Fibroblast of the conjunctiva (primary cell): Measurements from ENCODE around the gene C5orf63.
"Not testable (repeated sequence)": the region's sequence is repeated elsewhere in the genome, so short reads cannot be mapped to it uniquely, and the experiment has no call there.

Experiments
- DNase-seq: peaks from one replicate; pipeline ENCODE4 v3.0.0-alpha.2; 2010; ENCODE audit warnings: low read depth

C5orf63 gene

DNA sequence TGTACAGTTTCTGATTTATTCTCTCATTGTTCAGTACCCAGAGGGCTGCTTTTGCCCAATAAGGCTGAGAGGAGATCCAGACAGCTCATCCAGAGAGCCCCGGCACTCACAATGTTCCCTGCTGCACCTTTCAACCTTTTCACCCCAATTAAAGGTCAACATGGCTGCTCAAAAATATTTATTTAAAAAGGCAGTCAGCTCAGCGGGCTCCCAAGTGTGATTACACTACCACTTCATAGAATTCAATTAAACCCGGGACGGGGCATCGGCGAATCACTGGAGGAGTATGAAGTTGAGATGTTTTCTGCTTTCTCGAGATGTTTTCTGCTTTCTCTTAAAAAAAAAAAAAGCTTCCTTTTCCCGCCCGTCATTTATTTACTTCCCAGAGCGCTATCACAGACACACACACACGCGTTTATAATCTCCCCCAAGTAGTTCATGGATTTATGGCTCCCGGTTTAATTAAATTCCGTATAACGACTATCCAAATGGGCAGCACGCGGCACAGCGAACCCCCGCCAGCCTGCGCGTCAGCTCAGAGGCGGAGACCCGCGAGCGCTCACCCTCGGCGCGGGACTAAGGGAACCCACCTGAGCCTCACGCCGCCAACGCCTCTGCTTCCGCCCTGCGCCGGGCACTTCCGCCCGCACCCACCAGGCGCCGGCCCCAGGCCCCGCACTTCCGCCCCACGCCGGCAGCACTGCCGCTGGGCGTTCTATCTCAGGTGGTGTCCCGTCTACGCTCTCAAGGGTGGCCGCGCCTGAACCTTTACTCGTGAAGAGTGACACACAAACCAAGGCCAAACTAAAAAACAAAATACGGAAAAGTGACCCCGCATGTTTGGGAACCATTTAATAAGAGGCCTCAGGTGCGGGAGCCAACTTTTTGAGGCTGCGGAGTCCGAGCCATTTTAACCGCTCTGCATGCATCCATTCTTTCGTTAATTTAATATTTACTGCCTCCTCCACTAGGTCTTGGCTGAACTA is at the start of gene C5orf63:
TSS of gene C5orf63 (minus strand) at position 642 of the 986 bp plus-strand sequence. CDS start 14,507 bp downstream, outside the sequence.
- no peak for DNase-seq

DNA sequence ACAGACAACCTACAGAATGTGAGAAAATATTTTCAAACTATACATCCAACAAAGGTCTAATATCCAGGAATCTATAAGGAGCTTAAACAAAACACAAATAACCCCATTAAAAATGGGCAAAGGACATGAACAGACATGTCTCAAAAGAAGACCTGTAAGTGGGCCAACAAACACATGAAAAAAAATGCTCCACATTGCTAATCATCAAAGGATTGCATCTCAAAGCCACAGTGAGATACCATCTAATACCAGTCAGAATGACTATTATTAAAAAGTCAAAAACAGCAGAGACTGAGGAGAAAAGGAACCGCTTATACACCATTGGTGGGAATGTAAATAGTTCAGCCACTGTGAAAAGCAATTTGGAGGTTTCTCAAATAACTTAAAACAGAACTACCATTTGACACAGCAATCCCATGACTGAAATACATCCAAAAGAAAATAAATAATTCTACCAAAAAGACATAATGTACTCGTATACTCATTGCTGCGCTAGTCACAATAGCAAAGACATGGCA is 39.1 kb upstream of the C5orf63 start:
- DNase-seq, result no peak

DNA sequence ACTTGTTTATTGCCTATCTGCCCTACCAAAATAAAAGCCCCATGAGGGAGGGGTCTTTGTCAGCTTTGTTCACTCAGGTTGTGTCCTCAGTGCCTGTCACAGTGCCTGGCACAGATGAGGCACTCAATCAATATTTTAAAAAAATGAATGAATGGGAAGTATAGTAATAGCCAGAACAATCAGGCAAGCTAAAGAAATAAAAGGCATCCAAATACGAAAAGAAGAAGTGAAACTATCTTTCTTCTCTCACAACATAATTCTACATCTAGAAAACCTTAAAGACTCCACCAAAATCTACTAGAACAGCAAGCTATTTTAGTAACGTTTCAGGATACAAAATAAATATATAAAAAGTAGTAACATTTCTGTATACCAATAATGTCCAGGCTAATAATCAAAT is 37.8 kb upstream of the C5orf63 start:
- DNase-seq, result no peak

DNA sequence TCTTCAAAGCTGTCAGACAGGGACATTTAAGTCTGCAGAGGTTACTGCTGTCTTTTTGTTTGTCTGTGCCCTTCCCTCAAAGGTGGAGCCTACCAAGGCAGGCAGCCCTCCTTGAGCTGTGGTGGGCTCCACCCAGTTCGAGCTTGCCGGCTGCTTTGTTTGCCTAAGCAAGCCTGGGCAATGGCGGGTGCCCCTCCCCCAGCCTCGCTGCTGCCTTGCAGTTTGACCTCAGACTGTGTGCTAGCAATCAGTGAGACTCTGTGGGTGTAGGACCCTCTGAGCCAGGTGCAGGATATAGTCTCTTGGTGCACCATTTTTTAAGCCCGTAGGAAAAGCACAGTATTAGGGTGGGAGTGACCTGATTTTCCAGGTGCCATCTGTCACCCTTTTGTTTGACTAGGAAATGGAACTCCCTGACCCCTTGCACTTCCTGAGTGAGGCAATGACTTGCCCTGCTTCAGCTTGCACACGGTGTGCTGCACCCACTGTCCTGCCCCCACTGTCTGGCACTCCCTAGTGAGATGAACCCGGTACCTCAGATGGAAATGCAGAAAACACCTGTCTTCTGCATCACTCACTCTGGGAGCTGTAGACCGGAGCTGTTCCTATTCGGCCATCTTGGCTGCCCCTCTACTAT is 35.4 kb upstream of the C5orf63 start:
- DNase-seq, result not testable (repeated sequence)

DNA sequence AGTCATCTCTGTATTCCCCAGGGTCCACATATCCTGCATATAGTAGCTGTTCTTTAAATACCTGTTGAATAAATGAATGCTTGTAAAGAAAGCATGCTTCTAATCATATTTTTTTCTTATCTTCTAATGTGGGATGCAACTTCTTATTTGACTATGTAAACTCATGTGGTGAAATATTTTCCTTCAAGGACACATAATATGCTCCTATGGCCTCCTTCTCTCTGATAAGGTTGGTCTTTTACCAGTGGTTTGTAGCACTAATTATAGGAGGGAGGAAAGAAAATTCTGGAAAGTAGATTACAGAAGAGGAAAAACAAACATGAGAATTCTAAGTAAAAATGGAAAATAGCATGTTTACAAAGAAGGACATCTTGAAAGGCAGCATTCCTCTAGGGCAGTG is 28.6 kb upstream of the C5orf63 start:
- DNase-seq, result no peak

DNA sequence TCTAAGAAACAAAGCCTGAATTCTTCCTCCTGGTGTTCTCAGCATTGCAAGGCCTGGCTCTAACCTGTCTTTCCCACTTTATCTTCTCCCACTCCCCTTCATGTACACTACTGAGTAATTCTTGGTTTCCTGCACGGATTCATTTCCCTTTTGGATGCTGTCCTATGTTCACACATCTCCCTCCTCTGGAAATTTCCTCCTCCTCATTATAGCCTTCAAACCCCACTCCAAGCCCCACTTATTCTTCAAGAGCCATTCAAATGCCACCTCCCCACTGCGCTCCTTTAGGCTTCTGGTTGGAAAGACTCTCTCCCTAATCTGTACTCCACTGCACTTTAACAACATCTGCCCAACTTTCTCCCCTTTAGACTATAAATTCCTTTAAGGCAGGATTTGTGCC is 28.2 kb upstream of the C5orf63 start:
- no peak for DNase-seq

DNA sequence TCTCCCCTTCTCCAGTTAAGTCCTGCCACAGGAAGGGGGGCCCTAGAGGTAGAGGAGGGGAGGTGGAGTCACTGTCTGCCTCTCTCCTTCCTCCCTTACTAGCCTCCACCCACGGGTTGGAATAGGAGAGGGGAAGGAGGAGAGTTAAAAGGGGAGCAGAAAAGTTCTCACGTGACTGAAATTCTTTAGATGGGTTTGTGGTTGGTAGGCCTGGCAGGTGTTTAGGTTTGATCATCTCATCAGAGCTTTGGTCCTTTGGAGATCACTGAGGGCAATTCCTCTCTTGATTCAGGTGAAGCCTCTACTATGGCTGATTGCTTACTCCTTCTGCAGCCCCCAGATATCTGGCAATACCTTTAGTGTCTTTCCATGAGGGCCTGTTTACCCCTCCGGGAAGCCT is 24.9 kb upstream of the C5orf63 start:
- DNase-seq, result no peak

DNA sequence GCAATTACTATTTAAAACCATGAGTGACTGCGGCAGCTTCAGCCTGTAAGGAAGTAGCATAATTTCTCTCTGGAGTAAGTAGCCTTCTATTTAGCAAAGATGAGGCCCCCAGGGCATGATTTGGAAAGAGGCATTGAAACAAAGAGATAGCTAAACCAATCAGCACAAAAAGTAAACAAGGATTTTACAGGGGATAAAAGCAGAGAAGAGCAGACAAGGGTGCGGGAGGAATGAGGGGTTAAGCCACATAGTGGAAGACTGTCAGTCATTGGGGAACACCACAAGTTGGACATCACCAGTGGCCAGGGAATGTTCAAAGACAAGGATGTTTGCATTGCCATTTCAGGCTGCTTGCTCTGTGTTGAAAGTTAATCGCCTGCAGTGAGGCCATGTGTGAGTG is 24.0 kb upstream of the C5orf63 start:
- DNase-seq, result no peak

DNA sequence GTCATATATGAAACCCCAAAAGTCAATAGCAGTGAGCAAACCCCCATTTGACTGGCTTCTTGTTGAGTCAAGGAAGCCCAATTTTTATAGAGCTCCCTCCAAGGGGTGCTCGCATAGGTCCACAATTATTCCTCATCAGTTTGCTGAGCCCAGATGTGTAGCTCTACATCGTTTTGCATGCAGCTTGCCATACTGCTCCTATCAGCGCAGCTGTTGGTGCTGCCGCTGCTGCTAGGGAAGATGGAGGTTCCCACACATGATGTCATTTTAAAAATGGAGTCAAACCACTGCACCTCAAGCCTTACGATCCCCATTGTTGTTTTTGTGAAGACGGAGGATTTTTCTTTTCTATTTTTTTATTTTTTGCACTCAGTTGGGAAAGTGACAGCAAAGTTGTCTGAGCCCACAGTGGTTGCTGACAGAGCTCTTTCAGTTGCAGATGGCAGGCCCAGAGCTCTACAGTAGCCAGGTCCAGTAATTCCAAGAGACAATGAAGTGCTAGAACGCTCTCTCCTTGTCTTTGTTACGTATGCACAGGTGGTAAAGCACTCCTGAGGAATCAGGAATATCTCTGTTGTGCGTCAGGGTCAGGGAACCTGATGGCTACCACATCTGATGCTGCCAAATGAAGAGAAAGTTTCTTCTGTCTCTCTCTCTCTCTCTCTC is 23.2 kb upstream of the C5orf63 start:
- no peak for DNase-seq

DNA sequence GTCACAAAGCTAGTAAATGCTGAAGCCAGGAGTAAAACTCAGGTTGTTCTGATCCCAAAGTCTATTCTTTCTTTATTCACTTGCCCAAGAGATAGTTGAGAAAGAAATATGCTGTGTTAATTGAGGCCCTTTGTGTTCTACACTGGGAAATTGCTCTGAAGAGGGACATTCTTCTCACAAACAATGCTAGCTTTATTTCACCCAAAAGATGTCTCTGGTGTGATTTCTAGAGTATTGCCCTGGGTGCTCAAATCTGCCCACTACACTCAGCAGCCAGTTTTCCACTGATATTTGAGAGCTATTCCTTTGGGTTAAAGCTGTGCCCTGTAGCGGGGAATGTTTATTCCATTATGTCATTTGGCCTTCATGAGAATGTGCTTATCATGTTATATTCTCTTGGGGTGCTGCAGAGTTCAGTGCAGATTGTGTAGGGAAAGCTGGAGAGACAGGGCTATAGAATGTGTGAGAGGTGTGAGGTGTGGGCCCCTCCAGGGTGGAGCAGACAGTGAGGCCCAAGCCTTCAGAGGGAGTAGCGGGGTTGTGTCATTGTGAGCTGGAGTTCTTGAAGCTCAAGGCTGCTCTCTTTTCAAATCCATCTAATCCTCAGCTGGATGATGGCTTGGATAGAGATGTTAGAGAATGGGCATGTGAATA is 21.0 kb upstream of the C5orf63 start:
- no peak for DNase-seq

DNA sequence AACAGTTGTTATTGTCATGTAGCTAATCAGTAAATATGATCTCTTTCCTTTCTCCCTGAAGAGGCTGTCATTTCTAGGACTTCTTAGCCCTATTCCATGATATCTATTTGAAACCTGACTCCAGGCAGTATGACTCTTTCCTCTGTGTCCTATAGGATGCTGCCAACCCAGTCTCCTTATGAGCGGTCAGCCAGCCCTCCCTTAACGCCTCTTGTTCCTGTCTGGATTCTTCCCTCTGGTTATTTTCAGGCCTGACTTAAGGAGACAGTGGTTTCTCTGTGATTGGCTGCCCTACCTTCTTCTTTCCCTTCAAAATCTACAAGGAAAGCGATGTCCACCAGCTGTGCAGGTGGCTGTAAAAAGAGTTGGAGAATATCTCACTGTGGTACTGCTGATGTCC is 19.4 kb upstream of the C5orf63 start:
- peak; percentile 28 for DNase-seq

DNA sequence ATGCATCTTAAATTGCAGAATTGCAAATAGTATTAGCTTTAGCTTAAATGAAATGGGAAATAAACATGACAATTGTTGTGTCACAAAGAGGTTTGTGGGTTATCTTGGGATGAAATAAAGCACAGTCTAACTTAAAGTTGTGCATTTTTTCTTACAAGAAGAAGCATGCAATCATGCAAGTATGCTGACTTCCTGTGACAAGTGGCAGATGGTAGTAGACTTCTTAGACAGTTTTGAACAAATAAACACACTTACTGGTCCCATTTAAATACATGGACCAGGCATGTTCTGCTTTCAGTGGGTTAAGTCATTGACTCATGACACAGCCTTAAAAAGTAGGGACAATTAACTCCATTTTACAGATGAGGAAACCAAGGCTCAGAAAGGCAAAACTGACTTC is 15.9 kb upstream of the C5orf63 start:
- DNase-seq, result no peak

DNA sequence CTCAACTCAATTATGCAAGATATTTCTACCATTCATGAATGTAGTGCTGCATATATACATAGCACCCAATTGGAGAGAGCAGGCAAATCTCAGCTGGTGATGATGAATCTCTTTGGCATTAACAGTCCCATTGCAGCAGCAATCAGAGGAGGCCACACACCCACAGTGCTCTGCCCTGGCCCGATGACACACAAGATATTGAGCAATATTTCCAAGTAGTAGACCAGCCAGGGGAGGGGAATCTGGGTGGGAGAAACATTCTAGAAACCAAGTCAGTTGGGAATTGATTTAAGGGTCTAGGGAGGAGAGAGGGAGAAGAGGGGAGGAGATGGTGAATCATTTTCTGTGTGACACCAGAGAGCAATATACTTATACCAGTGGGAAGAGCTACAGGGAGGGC is 14.9 kb upstream of the C5orf63 start:
- peak; percentile 90 for DNase-seq

DNA sequence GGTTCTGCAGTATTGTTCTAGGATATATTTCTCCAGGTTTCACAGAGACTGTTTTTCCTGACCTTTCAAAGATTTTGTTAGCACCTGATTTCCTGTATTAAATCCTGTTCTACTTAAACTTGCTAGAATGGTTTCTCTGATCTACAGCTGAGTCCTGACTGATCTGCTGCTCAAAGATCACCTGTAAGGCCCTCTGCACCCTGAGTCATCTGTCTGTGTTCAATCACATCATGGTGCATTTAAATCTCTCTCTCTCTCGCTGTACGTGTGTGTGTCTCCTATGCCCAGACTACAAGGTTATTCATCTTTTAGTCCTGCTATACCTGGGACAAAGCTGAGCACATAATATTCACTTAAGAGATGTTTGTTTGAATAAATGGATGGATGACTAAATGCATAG is 13.3 kb upstream of the C5orf63 start:
- no peak for DNase-seq

DNA sequence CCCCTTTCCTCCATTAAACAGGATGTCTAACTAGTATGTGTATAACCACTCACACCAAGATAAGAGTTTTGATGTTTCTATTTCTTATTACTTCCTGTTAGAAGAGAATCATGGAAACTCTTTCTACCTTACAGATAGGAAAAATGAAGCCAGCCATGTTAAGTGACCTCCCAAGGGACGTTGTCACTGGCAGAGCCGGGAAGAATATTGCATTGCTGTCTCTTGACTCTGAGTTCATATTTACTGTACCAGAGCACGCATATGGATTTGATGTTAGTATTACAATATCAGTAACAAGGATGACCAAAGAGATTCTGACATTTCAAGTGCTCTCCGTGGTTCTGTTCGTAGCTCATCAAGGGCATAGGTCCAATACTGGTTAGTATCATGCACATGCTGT is 12.5 kb upstream of the C5orf63 start:
- DNase-seq, result no peak

DNA sequence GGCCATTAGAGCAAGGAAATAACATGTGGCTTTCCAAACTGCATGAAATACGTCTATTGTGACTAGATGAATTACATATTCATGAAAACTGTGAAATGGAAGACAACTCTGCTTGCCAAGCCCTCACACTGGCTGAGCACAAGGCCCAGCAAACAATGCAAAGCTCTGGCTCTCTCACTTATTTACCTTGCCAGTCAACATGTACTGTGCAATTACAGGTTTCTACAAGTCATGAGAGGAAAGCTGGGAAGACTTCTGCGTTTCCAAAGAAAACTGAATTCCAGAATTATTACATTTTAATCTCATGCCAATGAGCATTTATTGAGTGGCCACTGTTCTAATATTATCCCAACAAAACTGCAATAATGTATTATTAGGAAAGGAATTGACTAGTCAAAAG is 12.1 kb upstream of the C5orf63 start:
- no peak for DNase-seq

DNA sequence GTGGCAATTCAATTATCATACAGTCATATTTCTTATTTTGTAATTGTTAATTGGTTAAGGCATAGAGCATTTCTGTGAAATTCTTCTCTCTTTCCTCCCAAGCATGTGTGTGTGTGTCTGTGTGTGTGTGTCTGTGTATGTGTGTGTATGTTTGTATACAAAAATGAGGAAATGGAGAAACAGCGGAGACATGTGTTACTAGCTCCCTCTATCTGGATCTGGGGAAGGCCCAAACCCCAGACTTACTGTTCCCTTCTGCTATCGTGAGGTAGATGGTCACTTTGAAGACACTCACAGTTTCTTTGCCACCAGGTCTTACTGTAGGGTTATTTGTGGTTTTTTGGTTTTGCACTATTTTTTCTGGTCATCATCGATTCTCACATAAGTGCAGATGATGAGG is 11.4 kb upstream of the C5orf63 start:
- DNase-seq, result no peak

DNA sequence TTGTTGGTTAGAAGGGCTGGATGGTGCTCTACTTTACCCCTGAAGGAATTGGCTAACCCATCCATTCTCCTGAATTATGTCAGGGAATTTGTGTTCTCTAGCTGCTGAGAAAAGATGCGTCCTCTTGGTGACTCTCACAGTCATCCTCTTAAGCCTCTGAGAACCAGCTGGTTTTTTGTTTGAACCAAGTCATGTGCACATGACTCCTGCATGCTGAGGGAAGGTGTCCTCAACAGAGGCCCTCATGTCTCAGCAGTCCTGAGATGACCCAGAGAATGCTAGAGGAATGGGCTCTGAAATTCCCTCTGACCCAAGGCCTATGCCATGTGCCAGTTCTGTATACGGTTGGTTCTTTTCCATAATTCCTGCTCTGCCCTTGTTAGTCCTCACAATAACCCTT is 10.4 kb upstream of the C5orf63 start:
- no peak for DNase-seq

DNA sequence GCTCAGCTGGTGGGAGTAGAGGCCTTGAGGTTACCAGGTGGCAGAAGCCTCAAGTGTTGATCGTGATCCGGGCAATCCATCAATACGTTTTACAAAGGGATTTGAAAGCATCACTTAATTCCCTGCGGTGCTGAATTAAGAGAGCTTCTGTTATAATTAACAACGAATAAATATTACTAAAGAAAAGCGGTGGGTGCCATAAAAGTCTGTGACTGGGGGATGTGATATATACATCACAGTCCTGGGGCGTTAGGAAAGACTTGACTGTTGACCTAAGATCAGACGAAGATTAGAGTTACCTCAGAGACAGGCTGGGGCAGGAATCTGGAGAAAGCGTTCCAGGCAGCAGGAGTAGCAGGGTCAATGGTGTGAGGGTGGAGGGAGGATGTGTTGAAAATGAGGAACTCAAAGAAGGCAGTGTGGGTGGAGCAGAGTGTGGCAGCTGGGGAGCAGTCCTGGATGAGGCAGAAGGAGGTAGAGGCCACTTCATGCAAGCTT is 6.7 kb upstream of the C5orf63 start:
- no peak for DNase-seq

DNA sequence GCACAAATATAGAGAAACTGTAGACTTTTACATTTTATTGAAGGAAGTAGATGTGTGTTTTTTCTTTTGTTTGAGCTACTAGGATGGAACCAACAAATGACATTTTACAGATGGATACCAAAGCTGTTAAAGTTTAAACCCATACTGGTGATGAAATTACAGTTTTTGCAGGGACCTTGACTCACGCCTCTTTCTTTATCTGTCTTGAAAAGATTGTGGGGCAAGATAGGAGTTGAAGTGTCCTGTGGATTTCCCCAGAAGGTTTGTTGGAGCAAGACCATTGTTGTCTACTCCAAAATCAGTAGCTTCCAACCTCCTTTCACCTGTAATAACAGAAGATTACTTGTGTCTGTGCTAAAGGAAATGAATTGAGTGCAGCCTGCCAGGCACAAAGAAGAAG is 4.1 kb upstream of the C5orf63 start:
- no peak for DNase-seq

DNA sequence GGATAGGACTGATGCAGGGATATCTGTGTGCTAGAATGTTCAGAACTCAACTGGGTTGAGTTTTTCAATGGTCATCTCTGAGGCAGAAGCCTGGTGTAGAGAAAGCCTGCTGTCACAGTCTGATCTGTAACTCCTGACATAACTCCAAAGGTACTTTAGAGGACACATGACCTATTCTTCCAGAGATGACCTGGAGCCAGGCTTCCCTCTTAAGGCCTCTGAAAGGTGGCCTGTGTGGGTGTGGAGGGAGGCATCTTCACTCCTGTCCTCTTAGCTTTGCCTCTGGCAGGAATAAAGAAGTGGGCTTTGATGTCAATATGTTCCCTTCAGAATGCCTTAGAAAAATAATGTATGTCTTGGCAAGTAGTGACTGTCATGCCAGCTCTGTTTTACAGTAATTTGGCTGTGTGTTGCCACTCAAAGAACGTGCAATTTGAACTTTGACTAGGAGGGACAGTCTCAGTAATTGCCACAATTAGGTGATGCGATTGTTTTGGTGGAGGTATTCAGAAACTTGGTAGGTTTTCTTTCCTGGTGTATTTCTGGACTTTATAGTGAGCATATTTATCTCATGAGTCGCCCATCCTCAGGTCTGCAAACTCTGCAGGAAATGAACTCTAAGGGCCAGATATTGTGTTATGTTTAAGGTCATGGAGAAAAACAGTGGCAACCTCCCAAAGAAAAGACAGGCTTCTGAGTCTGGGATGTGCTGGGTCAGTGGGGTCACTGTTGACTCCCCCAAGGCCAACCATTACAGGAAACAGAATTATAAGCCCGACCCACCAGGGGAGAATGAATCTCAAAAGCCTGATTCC is 3.2 kb upstream of the C5orf63 start:
- DNase-seq, result no peak
